Stimulated activated naive CD4-positive, alpha-beta T cell (primary cell): ENCODE results near the gene TMEM101.
A peak's percentile ranks its signal among the peaks of the same experiment; 100 is the strongest.
"Not testable (repeated sequence)": the region's sequence is repeated elsewhere in the genome, so short reads cannot be mapped to it uniquely, and the experiment has no call there.

Experiments used
- DNase-seq, 6 experiments: peaks; one replicate each; lab custom pipeline; 2025; lab: John Stamatoyannopoulos, UW

The TMEM101 gene

GRCh38 chr17:44000141-44000860 lies 14.5 kb downstream of the TMEM101 start:
- no peak for DNase-seq

GRCh38 chr17:43999024-43999423 lies 15.7 kb downstream of the TMEM101 start:
- DNase-seq: no peak

GRCh38 chr17:43998552-43998951 lies 16.2 kb downstream of the TMEM101 start:
- DNase-seq: no peak

- not testable (repeated sequence) for DNase-seq
These were observed 17.6 kb downstream of the TMEM101 start for GRCh38 chr17:43997180-43997579.

- no peak for DNase-seq
These were observed 19.7 kb downstream of the TMEM101 start for GRCh38 chr17:43995150-43995471.

- peak; percentile 16 to 68 (median 62) for DNase-seq
These were observed 20.3 kb downstream of the TMEM101 start for GRCh38 chr17:43994272-43995149.

- DNase-seq: no peak
These were observed 22.1 kb downstream of the TMEM101 start for GRCh38 chr17:43992641-43993040.

GRCh38 chr17:43988301-43988700 lies 26.5 kb downstream of the TMEM101 start:
- no peak for DNase-seq

GRCh38 chr17:43987131-43988021 lies 27.4 kb downstream of the TMEM101 start:
- DNase-seq: no peak

GRCh38 chr17:43986225-43986981 lies 28.4 kb downstream of the TMEM101 start:
- DNase-seq: no peak

- no peak for DNase-seq
These were observed 30.2 kb downstream of the TMEM101 start for GRCh38 chr17:43984521-43984920.

- DNase-seq: no peak
These were observed 31.0 kb downstream of the TMEM101 start for GRCh38 chr17:43983515-43984411.

GRCh38 chr17:43983196-43983514 lies 31.6 kb downstream of the TMEM101 start:
- no peak for DNase-seq

- no peak for DNase-seq
These were observed 32.6 kb downstream of the TMEM101 start for GRCh38 chr17:43982171-43982570.

- no peak for DNase-seq
These were observed 35.1 kb downstream of the TMEM101 start for GRCh38 chr17:43979671-43980070.

GRCh38 chr17:43979011-43979410 lies 35.8 kb downstream of the TMEM101 start:
- no peak for DNase-seq

GRCh38 chr17:43978078-43978477 lies 36.7 kb downstream of the TMEM101 start:
- DNase-seq: no peak

GRCh38 chr17:43976963-43977837 lies 37.6 kb downstream of the TMEM101 start:
- DNase-seq: no peak

- no peak for DNase-seq
These were observed 38.9 kb downstream of the TMEM101 start for GRCh38 chr17:43975898-43976297.
